Measurements from ENCODE around the gene DSEL. TPM values are rescaled to one million over a fixed set of nuclear protein-coding genes. Genes with fewer than 3 reads are reported as not detected.

DSEL gene
- total RNA-seq, 1 donor from 2014 or later, result 12.2 TPM

GRCh38 chr18:67508146-67508545, 8.4 kb downstream of the DSEL start:
- DNase-seq, result no peak
- no peak overlapping the region for H3K27ac Mint-ChIP-seq (ENCODE audit: unreplicated experiment)
- no peak for TF ChIP-seq CTCF (IDR thresholded peaks at IDR 0.05; ENCODE audit: partially characterized antibody, unreplicated experiment)
- peaks cover 2% of the 10 kb centered on the region for H3K9me3 Mint-ChIP-seq (ENCODE audit: unreplicated experiment)
- no peaks in the 10 kb centered on the region for H3K36me3 Mint-ChIP-seq (ENCODE audit: unreplicated experiment)
- H3K4me3 Mint-ChIP-seq (ENCODE audit: unreplicated experiment), result no peak overlapping the region
- H3K27me3 Mint-ChIP-seq (ENCODE audit: unreplicated experiment), result no peaks in the 10 kb centered on the region
- H3K4me1 Mint-ChIP-seq (ENCODE audit: low read depth, unreplicated experiment), result peaks cover 7% of the 10 kb centered on the region

- Mint-ChIP-seq H3K4me3 (ENCODE audit: unreplicated experiment) (no peak overlapping the region), H3K27ac (ENCODE audit: unreplicated experiment) (no peak overlapping the region), H3K27me3 (ENCODE audit: unreplicated experiment) (no peaks in the 10 kb centered on the region), H3K9me3 (ENCODE audit: unreplicated experiment) (peaks cover 4% of the 10 kb centered on the region), H3K36me3 (ENCODE audit: unreplicated experiment) (no peaks in the 10 kb centered on the region), H3K4me1 (ENCODE audit: low read depth, unreplicated experiment) (peaks cover 2% of the 10 kb centered on the region)
- TF ChIP-seq CTCF (IDR thresholded peaks at IDR 0.05; ENCODE audit: partially characterized antibody, unreplicated experiment), result no peak
- DNase-seq, result no peak
Measured at GRCh38 chr18:67504739-67505138, 11.8 kb downstream of the DSEL start.

- Mint-ChIP-seq H3K27me3 (ENCODE audit: unreplicated experiment) (no peaks in the 10 kb centered on the region), H3K27ac (ENCODE audit: unreplicated experiment) (no peak overlapping the region), H3K36me3 (ENCODE audit: unreplicated experiment) (peaks cover 4% of the 10 kb centered on the region), H3K9me3 (ENCODE audit: unreplicated experiment) (peaks cover 3% of the 10 kb centered on the region), H3K4me3 (ENCODE audit: unreplicated experiment) (no peak overlapping the region), H3K4me1 (ENCODE audit: low read depth, unreplicated experiment) (peaks cover 2% of the 10 kb centered on the region)
- DNase-seq, result no peak
- TF ChIP-seq CTCF (IDR thresholded peaks at IDR 0.05; ENCODE audit: partially characterized antibody, unreplicated experiment), result no peak
Measured at GRCh38 chr18:67500522-67501205, 15.9 kb downstream of the DSEL start.

GRCh38 chr18:67496469-67496868, 20.1 kb downstream of the DSEL start:
- Mint-ChIP-seq H3K9me3 (ENCODE audit: unreplicated experiment) (peaks cover 3% of the 10 kb centered on the region), H3K4me1 (ENCODE audit: low read depth, unreplicated experiment) (peaks cover 14% of the 10 kb centered on the region), H3K36me3 (ENCODE audit: unreplicated experiment) (peaks cover 4% of the 10 kb centered on the region), H3K27ac (ENCODE audit: unreplicated experiment) (peak overlapping the region; percentile 23), H3K27me3 (ENCODE audit: unreplicated experiment) (no peaks in the 10 kb centered on the region), H3K4me3 (ENCODE audit: unreplicated experiment) (no peak overlapping the region)
- DNase-seq, result no peak
- no peak for TF ChIP-seq CTCF (IDR thresholded peaks at IDR 0.05; ENCODE audit: partially characterized antibody, unreplicated experiment)

GRCh38 chr18:67486534-67486933, 30.0 kb downstream of the DSEL start:
- no peak for DNase-seq
- Mint-ChIP-seq H3K27me3 (ENCODE audit: unreplicated experiment) (no peaks in the 10 kb centered on the region), H3K27ac (ENCODE audit: unreplicated experiment) (no peak overlapping the region), H3K4me3 (ENCODE audit: unreplicated experiment) (no peak overlapping the region), H3K4me1 (ENCODE audit: low read depth, unreplicated experiment) (peaks cover 6% of the 10 kb centered on the region), H3K9me3 (ENCODE audit: unreplicated experiment) (no peaks in the 10 kb centered on the region), H3K36me3 (ENCODE audit: unreplicated experiment) (no peaks in the 10 kb centered on the region)
- no peak for TF ChIP-seq CTCF (IDR thresholded peaks at IDR 0.05; ENCODE audit: partially characterized antibody, unreplicated experiment)

Measured in glutamatergic neuron (in vitro differentiated cells).